HCT116 (cell line): ENCODE measurements around the gene TMEM62. TPM values are rescaled to one million over a fixed set of nuclear protein-coding genes. Genes with fewer than 3 reads are reported as not detected.

Source experiments
- ATAC-seq: fragments of 200-7000 bp; cut with Tn5 transposase; 2 replicates; pipeline ENCODE4 v1.9.1; 2020; ENCODE audit warnings: mild to moderate bottlenecking, moderate library complexity
- BruUV-seq: library from RNA; stranded (reverse); fragments of 400-500 nt; replicated peaks from 2 replicates; lab custom pipeline; 2021; lab: Mats Ljungman, UMichigan
- CTCF ChIA-PET: fragments of 300-600 bp; sonication (Branson Sonifier 250); formaldehyde crosslinking; loops from one replicate; lab custom pipeline; 2021; ENCODE audit warnings: antibody characterized with exemption; lab: Charles Lee
- POLR2A ChIA-PET: fragments of 300-600, 350-600 bp; sonication (Branson Sonifier 250); formaldehyde crosslinking; loops from one replicate; lab custom pipeline; 2021; ENCODE audit warnings: antibody characterized with exemption; lab: Charles Lee
- RAD21 ChIA-PET, 2 experiments: fragments of 300-600 bp; sonication (Branson Sonifier 250); formaldehyde crosslinking; loops; one replicate each; lab custom pipeline; 2023; ENCODE audit warnings: low total read pairs in 2 of 2; ENCODE audit not compliant: uncharacterized antibody in 2 of 2, unreplicated experiment in 2 of 2, low non-redundant PET in 1 of 2; lab: Charles Lee
- DNase-seq: peaks from one replicate; pipeline ENCODE4 v3.0.0-alpha.2; 2010; ENCODE audit warnings: low read depth, low spot score
- H2AFZ ChIP-seq: fragments of 200-600 bp; shearing (Covaris generic), sonication (generic); 2 replicates; pipeline ENCODE4 v1.6.1; 2017; ENCODE audit warnings: low read depth, mixed run types, mixed read lengths, antibody characterized with exemption, low read length; ENCODE audit not compliant: poor library complexity, severe bottlenecking
- H3K27ac ChIP-seq: 2 replicates; pipeline ENCODE4 v1.5.1; 2012; ENCODE audit warnings: low read depth, low read length
- H3K27me3 ChIP-seq: fragments of 200-600 bp; sonication (generic); 2 replicates; pipeline ENCODE4 v1.6.1; 2016; ENCODE audit warnings: mixed run types, low read length, mixed read lengths; ENCODE audit not compliant: insufficient read depth
- H3K36me3 ChIP-seq, 2 experiments: fragments of 200-500 bp in 1 of 2; fragments of 200-600 bp in 1 of 2; sonication (Bioruptor generic) in 1 of 2; sonication (generic) in 1 of 2; 2 replicates each; pipeline versions ENCODE4 v1.5.1 to v1.6.1; 2014 to 2016; ENCODE audit warnings: low read length in 2 of 2, inconsistent platforms in 1 of 2, mixed read lengths in 1 of 2, mixed run types in 1 of 2; ENCODE audit not compliant: insufficient read depth in 2 of 2, control insufficient read depth in 1 of 2
- H3K4me1 ChIP-seq, 2 experiments: fragments of 200-600 bp in 1 of 2; sonication (generic) in 1 of 2; 2 replicates each; pipeline versions ENCODE4 v1.5.1 to v1.6.1; 2012 to 2017; ENCODE audit warnings: low read length in 2 of 2, inconsistent platforms in 1 of 2, mild to moderate bottlenecking in 1 of 2, mixed read lengths in 1 of 2, mixed run types in 1 of 2, moderate library complexity in 1 of 2; ENCODE audit not compliant: insufficient read depth in 2 of 2, control insufficient read depth in 1 of 2
- H3K4me2 ChIP-seq: fragments of 200-600 bp; sonication (generic); 2 replicates; pipeline ENCODE4 v1.6.1; 2017; ENCODE audit warnings: mixed run types, low read length, mixed read lengths
- H3K4me3 ChIP-seq, 2 experiments: fragments of 200-600 bp in 1 of 2; sonication (generic) in 1 of 2; replicated peaks in 1 of 2; 2 replicates each; pipeline ENCODE4 v1.5.1; 2011 to 2016; ENCODE audit warnings: low read length in 2 of 2, control low read depth in 1 of 2, low read depth in 1 of 2, mild to moderate bottlenecking in 1 of 2, mixed read lengths in 1 of 2, mixed run types in 1 of 2
- H3K79me2 ChIP-seq: fragments of 200-600 bp; sonication (generic); 2 replicates; pipeline ENCODE4 v1.6.1; 2017; ENCODE audit warnings: mild to moderate bottlenecking, mixed run types, low read length, moderate library complexity, mixed read lengths; ENCODE audit not compliant: insufficient read depth
- H3K9ac ChIP-seq: fragments of 200-600 bp; sonication (generic); 2 replicates; pipeline ENCODE4 v1.6.1; 2016; ENCODE audit warnings: low read length, mixed read lengths
- H3K9me2 ChIP-seq: fragments of 200-600 bp; sonication (generic), shearing (Covaris generic); 2 replicates; pipeline ENCODE4 v1.6.1; 2017; ENCODE audit warnings: mixed run types, mild to moderate bottlenecking, moderate library complexity; ENCODE audit not compliant: insufficient read depth
- H3K9me3 ChIP-seq, 2 experiments: fragments of 200-500 bp in 1 of 2; fragments of 200-600 bp in 1 of 2; sonication (Bioruptor generic) in 1 of 2; sonication (generic) in 1 of 2; 2 replicates each; pipeline ENCODE4 v1.6.1; 2014 to 2017; ENCODE audit warnings: low read length in 2 of 2, mixed read lengths in 2 of 2, inconsistent platforms in 1 of 2, low read depth in 1 of 2, mild to moderate bottlenecking in 1 of 2, mixed run types in 1 of 2, moderate library complexity in 1 of 2; ENCODE audit not compliant: control insufficient read depth in 1 of 2, insufficient read depth in 1 of 2
- H4K20me1 ChIP-seq: fragments of 200-600 bp; sonication (generic), shearing (Covaris generic); 2 replicates; pipeline ENCODE4 v1.6.1; 2017; ENCODE audit warnings: mixed run types, mild to moderate bottlenecking, moderate library complexity; ENCODE audit not compliant: insufficient read depth
- SIN3A ChIP-seq: IDR thresholded peaks from 2 replicates; pipeline ENCODE4 v1.6.1; 2012; ENCODE audit warnings: low read depth
- SP1 ChIP-seq: IDR thresholded peaks from 2 replicates; pipeline ENCODE4 v1.6.1; 2012; ENCODE audit warnings: low read depth
- TCF7L2 ChIP-seq: IDR thresholded peaks from 2 replicates; pipeline ENCODE4 v1.7.0; 2011; ENCODE audit warnings: borderline replicate concordance, inconsistent platforms; ENCODE audit not compliant: insufficient read depth, insufficient read length; ENCODE audit errors: extremely low read depth
- intact Hi-C: fragments of 100-400 bp; cut with micrococcal nuclease; formaldehyde crosslinking; loops from 2 replicates; pipeline ENCODE4 v1.10.0; 2022
- total RNA-seq: library from RNA; stranded (reverse); gene quantifications from one replicate; pipeline ENCODE4 v1.2.1, GENCODE V29; 2021; ENCODE audit not compliant: unreplicated experiment

TMEM62 gene
- total RNA-seq, 1 experiment from 2014 or later: 8.8 TPM

- H3K9ac ChIP-seq: no peak overlapping the region
- DNase-seq: no peak
- H3K36me3 ChIP-seq: peaks cover 5 to 10% of the 10 kb centered on the region in 2 experiments; a peak in 3 of 4 replicates
- H2AFZ ChIP-seq: no peak overlapping the region
- H3K27ac ChIP-seq: no peak overlapping the region
- H3K4me1 ChIP-seq: no peaks in the 10 kb centered on the region
- H3K9me3 ChIP-seq: no peaks in the 10 kb centered on the region
- intact Hi-C loops: no loop called here
- no peak overlapping the region for H3K4me2 ChIP-seq
- no peak for TF ChIP-seq SIN3A
- TF ChIP-seq TCF7L2: no peak
- TF ChIP-seq, all 23 proteins: peak for 0
- ATAC-seq: no peak
- Histone ChIP-seq H3K9me2 (no peaks in the 10 kb centered on the region), H3K79me2 (no peaks in the 10 kb centered on the region), H4K20me1 (no peaks in the 10 kb centered on the region), H3K4me3 (no peak overlapping the region), H3K27me3 (no peaks in the 10 kb centered on the region)
- no TSS peak for BruUV-seq
- ChIA-PET POLR2A (no interaction called here), CTCF (no interaction called here), RAD21 (no interaction called here)
Measured at GRCh38 chr15:43144512-43144911, 11.1 kb downstream of the TMEM62 start.

GRCh38 chr15:43146184-43146583 lies 12.8 kb downstream of the TMEM62 start:
- TF ChIP-seq SP1: no peak
- DNase-seq (no peak), ATAC-seq (no peak)
- Histone ChIP-seq H3K27me3 (no peaks in the 10 kb centered on the region), H3K36me3 (peaks cover 0 to 3% of the 10 kb centered on the region in 2 experiments; a peak in 1 of 4 replicates), H3K79me2 (no peaks in the 10 kb centered on the region), H3K4me2 (no peak overlapping the region), H3K27ac (no peak overlapping the region), H3K4me1 (peaks cover 0 to 5% of the 10 kb centered on the region in 2 experiments; a peak in 1 of 4 replicates), H3K9me3 (no peaks in the 10 kb centered on the region), H3K9ac (no peak overlapping the region), H3K4me3 (no peak overlapping the region), H4K20me1 (no peaks in the 10 kb centered on the region), H3K9me2 (no peaks in the 10 kb centered on the region), H2AFZ (no peak overlapping the region)
- BruUV-seq: no TSS peak
- ChIA-PET POLR2A (no interaction called here), RAD21 (no interaction called here), CTCF (no interaction called here)
- intact Hi-C loops: no loop called here
